ENCODE results near the gene NUDT14. TPM values are rescaled to one million over a fixed set of nuclear protein-coding genes. Genes with fewer than 3 reads are reported as not detected.

Gene NUDT14
- total and polyA plus RNA-seq, 2 of the 4 experiments (the other 2 are of a cell fraction) = 5.6 to 9.3 TPM

- Histone ChIP-seq H3K27me3 (ENCODE audit: control insufficient read depth, insufficient read depth, low read length) (no peaks in the 10 kb centered on the region), H2BK20ac (ENCODE audit: low read depth, low read length) (no peak overlapping the region), H3K9me1 (ENCODE audit: insufficient read depth, low read length) (no peaks in the 10 kb centered on the region), H2AK9ac (replicated peaks; ENCODE audit: low read depth, low read length, poor library complexity) (no peak overlapping the region), H2AK5ac (ENCODE audit: low read depth, low read length) (no peak overlapping the region), H4K91ac (ENCODE audit: insufficient read depth, low read depth, low read length) (no peak overlapping the region), H3K14ac (replicated peaks; ENCODE audit: low read depth, low read length) (no peak overlapping the region), H3K36me3 (ENCODE audit: control insufficient read depth, insufficient read depth, low read length) (no peaks in the 10 kb centered on the region), H3K23ac (ENCODE audit: low read depth, low read length) (no peak overlapping the region), H3K56ac (ENCODE audit: extremely low read depth, insufficient read depth, low read length) (no peak overlapping the region), H2AFZ (replicated peaks; ENCODE audit: low read length, poor library complexity) (no peak overlapping the region), H3K4me2 (ENCODE audit: low read depth, low read length) (no peak overlapping the region), H3K9me3 (ENCODE audit: control insufficient read depth, insufficient read depth, low read length) (peaks cover 3% of the 10 kb centered on the region), H3K79me1 (ENCODE audit: low read depth in 1 of 2, low read length in 2 of 2) (no peaks in the 10 kb centered on the region), H3K4me3 (ENCODE audit: insufficient read depth, low read depth, low read length) (no peak overlapping the region), H2BK15ac (ENCODE audit: low read depth, low read length) (no peak overlapping the region), H2BK120ac (ENCODE audit: low read depth, low read length) (no peak overlapping the region), H3K4me1 (ENCODE audit: control insufficient read depth, insufficient read depth, low read length) (no peaks in the 10 kb centered on the region), H3K4ac (ENCODE audit: low read depth, low read length) (no peak overlapping the region), H4K5ac (ENCODE audit: low read depth, low read length) (no peak overlapping the region), H4K8ac (ENCODE audit: low read depth in 2 of 2, low read length in 2 of 2) (no peak overlapping the region), H2BK5ac (ENCODE audit: low read depth, low read length, poor library complexity, severe bottlenecking) (no peak overlapping the region), H3K9ac (ENCODE audit: low read depth, low read length) (no peak overlapping the region), H4K20me1 (ENCODE audit: insufficient read depth, low read length) (no peaks in the 10 kb centered on the region), H3K18ac (ENCODE audit: low read depth, low read length) (no peak overlapping the region), H3K27ac (ENCODE audit: insufficient read depth, low read length) (no peak overlapping the region)
- BruUV-seq (replicated peaks) = no TSS peak
- in situ Hi-C loops (cut with MboI; ENCODE audit: low sequenced_read_pairs) (no loop called here), intact Hi-C loops (cut with micrococcal nuclease) (no loop called here), dilution Hi-C loops (cut with HindIII; ENCODE audit: low sequenced_read_pairs, unreplicated experiment) (no loop called here)
- TF ChIP-seq BHLHE40 (IDR thresholded peaks at IDR 0.05; ENCODE audit: low read depth, low read length) (no peak), MAZ (IDR thresholded peaks at IDR 0.05; ENCODE audit: borderline replicate concordance, low read depth, low read length) (no peak), FOS (IDR thresholded peaks at IDR 0.05; ENCODE audit: low read depth, low read length) (no peak), ELK1 (IDR thresholded peaks at IDR 0.05; ENCODE audit: borderline replicate concordance, low read depth, low read length) (no peak), SMC3 (IDR thresholded peaks at IDR 0.05; ENCODE audit: low read depth, low read length) (no peak), MXI1 (IDR thresholded peaks at IDR 0.05; ENCODE audit: borderline replicate concordance, low read depth, low read length) (no peak), RFX5 (IDR thresholded peaks at IDR 0.05; ENCODE audit: low read depth, low read length) (no peak), CEBPB (IDR thresholded peaks at IDR 0.05; ENCODE audit: low read depth, low read length) (no peak), RAD21 (IDR thresholded peaks at IDR 0.05; ENCODE audit: low read length) (no peak), USF2 (IDR thresholded peaks at IDR 0.05; ENCODE audit: low read depth, low read length) (no peak), MAFK (IDR thresholded peaks at IDR 0.05; ENCODE audit: low read depth, low read length) (no peak), CTCF (conservative IDR thresholded peaks at IDR 0.05; ENCODE audit: low read depth, low read length) (no peak), CHD1 (IDR thresholded peaks at IDR 0.05; ENCODE audit: low read depth, low read length) (no peak), NFE2L2 (IDR thresholded peaks at IDR 0.05; ENCODE audit: low read depth, low read length) (no peak), POLR2A (IDR thresholded peaks at IDR 0.05; ENCODE audit: low read depth, low read length) (no peak), RCOR1 (IDR thresholded peaks at IDR 0.05; ENCODE audit: insufficient replicate concordance, low read length) (no peak)
- CTCF ChIA-PET = no interaction called here
- DNase-seq = no peak
- no peak for ATAC-seq (ENCODE audit: low read depth)
- WGBS, 2 experiments (ENCODE audit: extremely low coverage in 2 of 2, insufficient read length in 1 of 2) = 81% methylated on average over 16 of the region's 28 CpGs; no CpG with 5 or more reads in 1 of the 2 experiments
- POLR2A ChIA-PET (ENCODE audit: unreplicated experiment) = no interaction called here
Observed at GRCh38 chr14:105145381-105146180, 35.5 kb downstream of the NUDT14 start.
